ENCODE results near the gene AP3B2. TPM values are rescaled to one million over a fixed set of nuclear protein-coding genes. Genes with fewer than 3 reads are reported as not detected.
A peak's percentile ranks its signal among the peaks of the same experiment; 100 is the strongest.
"Not testable (repeated sequence)": the region's sequence is repeated elsewhere in the genome, so short reads cannot be mapped to it uniquely, and the experiment has no call there.

AP3B2 gene
- total RNA-seq, 2 donors from 2014 or later, result 0.86 to 1.4 TPM

DNA sequence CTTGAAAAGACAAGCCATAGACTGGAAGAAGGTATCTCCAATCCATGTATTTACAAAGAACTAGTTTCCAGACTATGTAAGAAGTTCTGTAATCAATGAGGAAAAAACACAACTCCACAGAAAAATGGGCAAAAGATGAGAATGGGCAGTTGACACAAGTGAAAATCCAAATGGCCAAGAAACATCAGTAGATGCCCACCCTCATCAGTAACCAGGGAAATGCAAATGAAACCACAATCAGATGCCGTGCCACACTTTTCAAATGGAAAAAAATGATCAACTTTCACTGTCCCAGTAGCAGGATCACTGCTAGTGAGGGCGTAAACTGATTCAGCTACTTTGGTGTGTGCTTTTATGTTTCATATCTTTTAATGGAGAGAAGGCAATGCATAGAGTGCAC is 58.0 kb downstream of the AP3B2 start:
- intact Hi-C loops (cut with DNase I), result no loop called here

DNA sequence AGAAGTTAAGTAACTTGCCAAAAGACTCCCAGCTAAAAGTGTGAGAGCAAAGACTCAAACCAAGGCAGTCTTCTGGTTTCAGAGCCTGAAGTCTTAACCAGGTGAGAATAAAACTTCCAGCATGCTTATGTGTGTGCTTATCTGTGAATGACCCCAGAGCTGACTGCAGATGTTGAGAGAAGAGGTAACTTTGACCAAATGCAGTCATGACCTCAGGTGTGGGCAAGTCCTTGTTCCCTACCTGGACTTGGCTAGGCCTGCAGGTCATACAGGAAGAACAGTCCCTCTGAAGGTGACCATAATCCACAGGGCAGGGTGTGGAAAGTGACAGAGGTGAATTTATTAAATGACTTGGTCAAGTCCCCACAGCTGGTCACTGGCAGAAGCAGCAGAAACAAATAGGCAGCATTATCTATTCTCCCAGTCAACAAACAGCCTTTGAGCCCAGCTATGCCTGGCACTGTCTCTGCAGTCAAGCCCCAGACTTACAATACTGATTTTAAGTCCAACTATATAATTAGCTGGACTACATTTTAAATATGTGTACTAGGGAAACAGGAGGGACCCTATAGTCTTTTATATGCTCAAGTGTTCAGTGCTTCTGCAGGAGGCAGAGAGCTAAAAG is 59.5 kb downstream of the AP3B2 start:
- intact Hi-C loops (cut with DNase I), result no loop called here
- DNase-seq (ENCODE audit: low spot score), result peak; percentile 17

More for the DNA sequence above, 58.0 kb downstream of the AP3B2 start:
- no peak for DNase-seq (ENCODE audit: low spot score)

- DNase-seq (ENCODE audit: low spot score), result peak; percentile 67
- intact Hi-C loops (cut with DNase I), result no loop called here
Observed at GRCh38 chr15:82649226-82649999, 60.3 kb downstream of the AP3B2 start.

DNA sequence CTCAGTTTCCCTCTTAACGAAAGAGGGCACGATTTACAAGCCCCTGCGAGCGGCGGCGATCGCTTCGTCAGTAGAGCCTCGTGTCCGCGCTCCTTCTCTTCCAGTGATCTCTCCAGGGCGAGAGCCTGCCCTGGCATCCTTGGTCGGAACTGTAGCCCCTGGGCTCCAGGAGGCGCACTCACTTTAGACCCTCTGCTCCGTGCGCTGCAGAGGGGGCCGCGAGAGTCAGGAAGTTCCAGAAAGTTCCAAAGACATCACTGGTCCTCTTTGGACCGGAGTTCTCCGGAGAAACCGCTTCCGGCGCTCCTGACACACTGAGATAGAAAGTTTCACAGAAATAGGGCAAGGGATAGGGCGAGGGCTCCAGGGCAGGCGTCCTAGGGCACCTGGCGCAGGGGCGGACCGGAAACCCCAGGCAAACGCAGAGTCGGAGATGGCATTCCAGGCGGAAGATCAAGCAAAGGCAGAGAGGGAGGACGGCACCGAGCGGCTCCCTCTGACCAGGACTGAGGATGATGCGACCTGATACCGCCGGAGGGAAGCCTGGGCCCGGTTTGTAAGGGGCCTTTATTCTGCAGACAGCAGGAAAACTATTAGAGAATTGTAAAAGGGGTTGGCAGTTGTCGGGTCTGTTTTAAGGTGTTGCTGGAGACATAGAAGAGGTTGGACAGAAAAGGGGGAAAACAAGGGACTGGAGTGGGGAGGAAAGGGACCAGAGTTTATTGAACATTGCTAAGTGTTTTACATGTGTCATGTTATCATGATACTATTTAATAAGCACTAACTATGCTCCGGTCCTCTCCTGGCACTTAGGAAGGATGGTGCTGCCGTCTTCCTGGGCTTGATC is 61.2 kb downstream of the AP3B2 start:
- DNase-seq (ENCODE audit: low spot score), result peak; percentile 67
- intact Hi-C loops (cut with DNase I), result no loop called here

GRCh38 chr15:82647835-82648256 is 61.8 kb downstream of the AP3B2 start:
- peak; percentile 70 for DNase-seq (ENCODE audit: low spot score)
- intact Hi-C loops (cut with DNase I), result no loop called here

DNA sequence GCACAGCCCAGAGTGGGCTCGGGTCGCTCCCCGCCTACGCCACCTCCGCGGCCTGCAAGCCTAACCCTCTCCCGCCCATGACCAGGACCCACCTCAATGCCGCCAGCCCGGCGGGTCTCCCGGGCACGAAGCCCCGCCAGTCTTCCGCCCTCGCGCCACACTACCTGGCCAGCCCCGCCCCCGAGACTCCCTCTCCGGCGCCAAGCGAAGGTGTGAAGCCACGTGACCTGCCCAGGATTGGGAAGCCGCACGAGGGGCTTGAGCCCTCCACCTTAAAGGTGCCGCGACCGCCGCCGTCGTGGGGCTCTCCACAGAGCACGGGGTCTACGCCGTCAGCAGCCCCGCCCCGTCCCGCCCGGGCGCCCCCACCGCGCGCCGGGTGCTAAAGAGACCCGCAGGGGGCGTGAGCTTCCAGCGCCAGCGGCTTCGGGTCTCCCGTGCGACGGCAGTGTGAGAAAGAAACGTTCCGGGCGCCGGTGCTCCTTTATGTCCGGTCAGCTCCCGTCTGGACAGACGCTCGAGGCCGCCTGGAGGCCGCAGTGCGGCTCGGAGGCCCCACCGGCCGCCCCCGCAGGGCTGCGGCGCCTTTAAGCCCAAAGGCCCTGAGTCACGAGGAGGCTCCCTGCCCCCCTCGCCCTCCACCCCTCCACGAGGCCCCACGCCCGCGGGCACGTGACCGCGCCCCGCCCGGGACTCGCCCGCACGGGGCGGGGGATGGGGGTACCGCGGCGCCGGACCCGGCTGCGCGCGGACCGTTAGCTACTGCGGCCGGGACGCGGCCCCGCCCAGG is 62.4 kb downstream of the AP3B2 start, which contains the start of gene CPEB1:
Gene CPEB1, minus strand, starts transcription at position 319 of the 790 bp plus-strand sequence. CDS start 18,904 bp downstream, outside the sequence.
- intact Hi-C loops (cut with DNase I), result no loop called here

GRCh38 chr15:82646250-82647044 is 63.2 kb downstream of the AP3B2 start:
- intact Hi-C loops (cut with DNase I), result no loop called here
- DNase-seq (ENCODE audit: low spot score), result peak; percentile 76

More for the DNA sequence above, 62.4 kb downstream of the AP3B2 start, which contains the start of gene CPEB1:
- peak; percentile 87 for DNase-seq (ENCODE audit: low spot score)

DNA sequence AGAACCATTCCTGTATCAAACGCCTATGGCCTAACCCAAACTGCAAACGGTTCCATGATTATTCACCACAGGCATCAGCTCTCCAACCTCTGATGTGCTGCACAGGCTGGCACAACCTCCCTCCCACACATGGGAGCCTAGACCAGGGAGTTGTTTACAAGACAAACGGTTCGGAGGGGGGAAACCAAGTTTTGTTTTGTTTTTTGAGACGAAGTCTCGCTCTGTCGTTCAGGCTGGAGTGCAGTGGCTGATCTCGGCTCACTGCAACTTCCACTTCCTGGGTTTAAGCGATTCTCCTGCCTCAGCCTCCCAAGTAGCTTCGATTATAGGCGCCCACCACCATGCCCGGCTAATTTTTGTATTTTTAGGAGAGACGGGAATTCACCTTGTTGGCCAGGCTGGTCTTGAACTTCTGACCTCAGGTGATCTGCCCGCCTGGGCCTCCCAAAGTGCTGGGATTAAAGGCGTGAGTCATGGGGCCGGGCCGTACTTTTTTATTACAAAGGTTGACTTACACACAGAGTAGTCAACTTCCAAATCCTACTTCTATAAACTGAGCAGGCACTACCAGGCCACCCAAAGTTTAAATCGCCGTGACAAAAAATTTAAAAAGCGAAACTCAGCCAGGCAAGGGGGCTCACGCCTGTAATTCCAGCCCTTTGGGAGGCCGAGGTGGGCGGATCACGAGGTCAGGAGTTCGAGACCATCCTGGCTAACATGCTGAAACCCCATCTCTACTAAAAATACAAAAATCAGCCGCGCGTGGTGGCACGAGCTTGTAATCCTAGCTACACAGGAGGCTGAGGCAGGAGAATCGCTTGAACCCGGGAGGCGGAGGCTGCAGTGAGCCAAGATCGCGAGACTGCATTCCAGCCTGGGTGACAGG is 64.5 kb downstream of the AP3B2 start:
- peak; percentile 36 for DNase-seq (ENCODE audit: low spot score)
- intact Hi-C loops (cut with DNase I), result not testable (repeated sequence)

GRCh38 chr15:82643992-82644391 is 65.7 kb downstream of the AP3B2 start:
- intact Hi-C loops (cut with DNase I), result no loop called here
- DNase-seq (ENCODE audit: low spot score), result no peak

GRCh38 chr15:82642656-82643055 is 67.0 kb downstream of the AP3B2 start:
- no peak for DNase-seq (ENCODE audit: low spot score)
- intact Hi-C loops (cut with DNase I), result no loop called here

DNA sequence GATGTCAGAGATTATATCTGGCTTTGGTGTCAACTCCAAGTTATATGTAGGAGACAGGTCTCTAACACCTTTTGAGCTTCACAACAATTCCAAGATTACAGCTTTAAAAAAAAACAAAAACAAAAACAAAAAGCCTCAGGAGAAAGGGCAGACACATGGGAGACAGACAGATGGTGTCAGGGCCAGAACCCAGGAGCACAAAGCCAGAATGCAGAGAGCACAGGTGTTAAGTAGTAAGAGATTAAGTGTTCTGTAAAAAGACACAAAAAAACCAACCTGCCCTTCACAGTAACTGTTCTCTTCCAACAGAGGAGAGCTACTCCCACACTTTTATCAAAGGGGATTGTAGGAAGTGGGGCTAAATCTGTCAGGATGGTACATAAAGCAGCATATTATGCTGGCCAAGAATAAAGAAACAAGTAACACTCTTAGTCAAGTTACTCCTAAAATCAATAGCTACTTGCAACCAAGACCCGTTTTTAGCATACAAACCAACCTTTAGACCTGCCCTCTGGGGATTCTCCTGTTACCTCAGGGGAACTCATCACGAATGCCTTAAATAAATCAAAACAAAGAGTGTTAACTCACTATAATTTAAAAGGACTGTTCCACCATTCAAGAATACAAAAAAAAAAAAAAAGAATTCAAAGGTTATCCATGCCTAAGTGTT is 68.4 kb downstream of the AP3B2 start:
- intact Hi-C loops (cut with DNase I), result no loop called here
- DNase-seq (ENCODE audit: low spot score), result no peak

DNA sequence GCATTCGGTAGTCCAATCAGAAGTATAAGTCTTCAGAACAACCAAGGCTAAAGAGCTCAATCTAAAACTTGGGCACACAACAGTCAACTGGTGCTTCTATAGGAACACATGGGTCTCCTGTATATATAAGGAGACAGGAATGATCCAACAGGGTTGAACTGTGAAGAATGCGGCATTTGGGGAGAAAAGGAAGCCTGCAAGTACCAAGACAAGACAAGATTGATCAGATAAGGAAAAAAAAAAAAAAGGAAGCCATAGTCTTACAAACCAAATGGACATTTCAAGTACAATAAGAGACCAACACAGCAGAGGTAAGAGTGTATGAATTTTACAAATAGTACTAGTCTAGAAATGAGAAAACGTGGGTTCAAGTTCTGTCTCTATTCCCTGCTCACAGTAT is 69.0 kb downstream of the AP3B2 start:
- intact Hi-C loops (cut with DNase I), result no loop called here
- DNase-seq (ENCODE audit: low spot score), result no peak

GRCh38 chr15:82635798-82636197 is 73.9 kb downstream of the AP3B2 start:
- intact Hi-C loops (cut with DNase I), result no loop called here
- DNase-seq (ENCODE audit: low spot score), result no peak

DNA sequence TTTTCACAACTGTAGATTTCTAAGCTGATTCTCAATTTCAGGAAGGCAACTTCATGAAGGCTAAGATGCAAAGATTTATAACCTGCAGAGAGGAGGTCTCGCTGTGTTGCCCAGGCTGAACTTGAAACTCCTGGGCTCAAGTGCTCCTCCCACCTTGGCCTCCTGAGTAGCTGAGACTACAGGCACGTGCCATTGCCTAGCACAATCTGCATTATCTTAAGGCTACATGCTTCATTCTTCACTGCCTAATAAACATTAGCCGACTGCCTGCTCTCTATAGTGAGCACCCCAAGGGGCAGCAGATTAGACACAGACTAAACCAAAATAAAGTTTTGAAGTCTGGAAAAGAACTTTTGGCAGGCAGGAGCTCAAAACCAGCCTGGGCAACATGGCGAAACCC is 79.6 kb downstream of the AP3B2 start:
- intact Hi-C loops (cut with DNase I), result no loop called here
- DNase-seq (ENCODE audit: low spot score), result no peak

DNA sequence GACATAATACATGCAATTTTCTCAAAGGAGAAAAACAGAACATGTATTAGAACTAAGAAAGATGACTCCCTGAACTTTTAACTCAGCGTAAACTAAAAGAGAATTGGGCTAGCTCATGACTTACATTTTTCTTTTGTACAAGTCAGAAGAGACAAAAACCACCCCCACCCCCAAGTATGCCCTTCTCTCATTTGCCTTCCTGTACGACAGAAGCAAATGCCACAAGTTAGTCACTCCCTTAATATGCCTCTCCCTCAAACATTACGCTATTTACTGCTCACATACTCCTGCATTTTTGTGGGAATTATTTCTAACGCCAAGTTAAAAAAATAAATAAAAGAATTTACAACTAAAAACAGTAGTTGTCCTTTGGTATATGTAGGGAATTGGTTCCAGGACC is 84.5 kb downstream of the AP3B2 start:
- intact Hi-C loops (cut with DNase I), result no loop called here
- no peak for DNase-seq (ENCODE audit: low spot score)

GRCh38 chr15:82624438-82624837 is 85.2 kb downstream of the AP3B2 start:
- no peak for DNase-seq (ENCODE audit: low spot score)
- intact Hi-C loops (cut with DNase I), result no loop called here

DNA sequence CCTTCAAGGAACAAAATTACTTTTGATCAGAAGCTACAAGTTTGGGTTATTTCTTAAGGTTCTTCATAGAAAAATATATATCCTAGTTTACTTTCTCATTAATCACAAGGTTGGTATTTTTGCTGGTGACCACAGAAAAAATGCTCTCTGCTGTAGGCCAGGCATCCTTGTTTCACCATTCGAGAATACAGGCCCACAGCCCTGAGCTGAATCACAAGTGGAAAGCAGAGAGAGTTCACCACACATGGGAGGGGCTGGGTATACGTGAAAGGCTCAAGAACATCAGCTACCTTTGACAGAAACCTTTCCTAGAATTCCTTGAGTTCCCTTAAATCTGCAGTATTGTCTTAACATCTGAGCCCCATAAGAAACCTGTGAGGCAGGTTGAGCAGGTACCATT is 85.7 kb downstream of the AP3B2 start:
- DNase-seq (ENCODE audit: low spot score), result no peak
- intact Hi-C loops (cut with DNase I), result no loop called here
